NCI-H1048 (cell line): ENCODE results near the gene CPD.

Experiments
- DNase-seq: peaks from one replicate; lab custom pipeline; 2025; lab: John Stamatoyannopoulos, UW

Gene CPD

GRCh38 chr17:30354701-30355100 lies 24.0 kb upstream of the CPD start:
- no peak for DNase-seq

GRCh38 chr17:30357476-30357875 lies 21.3 kb upstream of the CPD start:
- no peak for DNase-seq

GRCh38 chr17:30358055-30358760 lies 20.5 kb upstream of the CPD start:
- no peak for DNase-seq

GRCh38 chr17:30360086-30360808 lies 18.5 kb upstream of the CPD start:
- no peak for DNase-seq

GRCh38 chr17:30361766-30362279 lies 16.9 kb upstream of the CPD start:
- no peak for DNase-seq

- DNase-seq = no peak
Observed at GRCh38 chr17:30363715-30364202, 15.0 kb upstream of the CPD start.

GRCh38 chr17:30366536-30366935 lies 12.2 kb upstream of the CPD start:
- DNase-seq = no peak

- DNase-seq = no peak
Observed at GRCh38 chr17:30368912-30369720, 9.6 kb upstream of the CPD start.

GRCh38 chr17:30369995-30370394 lies 8.7 kb upstream of the CPD start:
- DNase-seq = no peak

GRCh38 chr17:30372755-30373154 lies 6.0 kb upstream of the CPD start:
- no peak for DNase-seq

- DNase-seq = no peak
Observed at GRCh38 chr17:30375661-30376060, 3.1 kb upstream of the CPD start.

- DNase-seq = no peak
Observed at GRCh38 chr17:30376621-30377452, 1.9 kb upstream of the CPD start.

GRCh38 chr17:30377574-30378240 lies 1.0 kb upstream of the CPD start:
- no peak for DNase-seq

GRCh38 chr17:30378241-30378824 lies 394 bp upstream of the CPD start:
- DNase-seq = no peak

GRCh38 chr17:30379303-30379902 lies 676 bp downstream of the CPD start:
- no peak for DNase-seq

- no peak for DNase-seq
Observed at GRCh38 chr17:30379903-30380381, 1.2 kb downstream of the CPD start.

GRCh38 chr17:30380643-30381339 lies 2.1 kb downstream of the CPD start:
- DNase-seq = no peak

GRCh38 chr17:30381340-30381659 lies 2.6 kb downstream of the CPD start:
- no peak for DNase-seq

GRCh38 chr17:30382345-30382744 lies 3.6 kb downstream of the CPD start:
- DNase-seq = no peak
